ENCODE data around the gene EPHB6.

The EPHB6 gene

DNA sequence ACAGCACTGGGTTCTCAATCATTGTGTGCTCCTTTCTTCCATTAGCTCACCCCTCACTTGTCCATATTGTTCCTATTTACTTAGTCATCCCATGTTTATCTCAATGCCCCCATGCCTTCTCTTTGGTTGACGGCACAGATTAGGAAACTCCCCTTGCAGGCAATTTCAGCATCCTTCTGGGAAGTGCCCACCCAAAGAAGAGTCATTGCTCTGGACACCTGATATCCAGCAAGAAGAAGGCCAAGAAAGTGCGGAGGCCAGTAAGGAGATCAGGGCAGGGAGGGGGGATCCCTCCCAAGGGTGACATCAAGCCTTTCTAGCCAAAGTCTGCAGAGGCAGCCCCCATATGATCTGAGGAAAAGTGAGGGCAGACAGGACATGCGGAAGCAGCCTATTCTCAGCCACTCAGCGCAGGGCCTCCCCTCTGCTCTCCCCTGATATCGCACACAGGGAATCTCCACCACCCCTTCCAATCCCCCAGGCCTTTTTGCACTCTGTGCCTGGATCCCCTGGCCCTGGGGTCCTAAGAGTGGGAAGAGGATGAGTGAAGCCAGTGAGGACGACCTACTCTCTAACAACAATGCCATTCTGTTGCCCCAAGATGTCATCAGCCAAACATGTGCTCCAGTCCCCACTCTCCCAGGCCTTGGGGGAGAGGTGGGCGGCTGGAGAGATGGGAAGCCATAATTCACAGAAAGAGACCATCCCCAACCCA lies 28.9 kb downstream of the EPHB6 start:
- Mint-ChIP-seq H3K27ac (no peak overlapping the region), H3K4me1 (peaks cover 3% of the 10 kb centered on the region), H3K9me3 (no peaks in the 10 kb centered on the region), H3K4me3 (no peak overlapping the region), H3K36me3 (no peaks in the 10 kb centered on the region), H3K27me3 (peaks cover 15% of the 10 kb centered on the region)
- no peak for ATAC-seq (ENCODE audit: low read depth)
- no peak for DNase-seq (ENCODE audit: low spot score in 2 of 2)

GRCh38 chr7:142884286-142884640 lies 29.4 kb downstream of the EPHB6 start:
- peaks cover 15% of the 10 kb centered on the region for H3K27me3 Mint-ChIP-seq
- no peak for ATAC-seq (ENCODE audit: low read depth)
- no peaks in the 10 kb centered on the region for H3K9me3 Mint-ChIP-seq
- no peak for DNase-seq (ENCODE audit: low spot score in 2 of 2)
- H3K36me3 Mint-ChIP-seq = no peaks in the 10 kb centered on the region
- H3K4me1 Mint-ChIP-seq = peaks cover 3% of the 10 kb centered on the region
- no peak overlapping the region for H3K27ac Mint-ChIP-seq
- H3K4me3 Mint-ChIP-seq = no peak overlapping the region

DNA sequence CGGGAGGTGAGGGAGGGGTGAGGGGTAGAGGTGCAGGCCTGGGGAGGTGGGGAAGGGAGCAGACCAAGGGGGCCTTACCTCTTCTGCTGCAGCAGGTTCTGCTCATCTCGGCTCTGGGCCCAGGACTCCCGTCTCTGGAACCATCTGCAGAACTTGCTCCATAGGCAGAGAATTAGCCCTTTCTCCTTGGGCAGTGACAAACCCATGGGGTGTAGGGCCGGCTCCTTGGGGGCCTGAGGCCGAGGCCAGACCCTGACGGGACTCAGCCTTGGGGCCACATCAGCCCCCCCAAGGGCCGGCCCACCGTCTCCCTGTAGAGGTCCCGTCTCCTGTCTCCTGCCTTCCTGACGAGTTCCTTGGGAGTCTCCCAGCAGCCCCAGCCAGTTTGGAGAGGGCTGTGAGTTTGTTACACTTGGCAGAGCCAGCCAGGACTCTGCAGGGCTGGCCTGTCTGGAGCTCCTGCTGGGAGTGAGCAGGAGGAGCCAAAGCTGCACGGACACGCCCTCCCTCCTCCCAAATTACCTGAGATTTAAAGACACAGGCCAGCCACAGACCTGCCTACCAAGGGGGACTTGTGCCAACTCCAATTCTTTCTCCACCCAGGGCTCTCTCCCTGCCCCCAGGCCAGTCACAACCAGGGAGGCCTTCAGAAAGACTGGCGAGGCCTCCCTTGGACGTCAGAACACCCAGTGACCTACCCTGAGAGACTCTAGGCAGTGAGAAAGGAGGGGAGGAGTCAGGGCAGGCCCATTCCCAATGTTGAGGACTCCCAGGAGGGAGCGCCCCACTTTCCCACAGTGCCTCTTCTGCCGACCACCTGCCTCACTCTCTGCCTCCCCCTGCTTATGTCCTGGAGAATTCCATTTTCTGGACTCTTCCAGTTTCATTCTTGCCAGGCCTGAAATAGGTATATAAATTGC lies 30.7 kb downstream of the EPHB6 start, which contains the start of gene TRPV6:
Gene TRPV6, minus strand, starts transcription at position 435 of the 920 bp plus-strand sequence.
- no peaks in the 10 kb centered on the region for H3K36me3 Mint-ChIP-seq
- no peak for ATAC-seq (ENCODE audit: low read depth)
- H3K9me3 Mint-ChIP-seq = no peaks in the 10 kb centered on the region
- peaks cover 3% of the 10 kb centered on the region for H3K4me1 Mint-ChIP-seq
- DNase-seq (ENCODE audit: low spot score in 2 of 2) = no peak
- no peak within 1 kb of the TSS for H3K27ac Mint-ChIP-seq
- H3K4me3 Mint-ChIP-seq = no peak within 1 kb of the TSS
- peaks cover 15% of the 10 kb centered on the region for H3K27me3 Mint-ChIP-seq

DNA sequence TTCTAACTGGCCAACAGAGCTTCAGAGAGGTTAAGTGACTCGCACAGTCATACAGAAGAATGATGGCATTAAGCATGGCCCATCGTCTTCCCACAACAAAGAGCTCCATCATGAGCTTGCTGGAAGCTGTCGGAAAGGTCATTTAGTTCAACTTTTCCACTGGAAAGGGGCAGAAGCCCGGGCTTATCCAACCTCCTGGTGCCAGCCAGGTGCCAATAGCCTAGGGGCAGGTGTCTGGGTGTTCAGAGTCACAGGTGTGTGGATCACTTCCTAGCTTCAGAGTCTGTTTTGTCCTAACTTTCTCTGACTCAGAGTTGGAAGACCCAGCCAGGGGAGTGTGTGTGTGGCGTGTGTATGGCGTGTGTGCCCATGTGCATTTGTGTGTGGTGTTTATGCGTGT lies 32.0 kb downstream of the EPHB6 start:
- Mint-ChIP-seq H3K4me1 (peaks cover 6% of the 10 kb centered on the region), H3K4me3 (no peak overlapping the region), H3K27ac (no peak overlapping the region), H3K9me3 (no peaks in the 10 kb centered on the region), H3K36me3 (no peaks in the 10 kb centered on the region), H3K27me3 (peaks cover 23% of the 10 kb centered on the region)
- no peak for DNase-seq (ENCODE audit: low spot score in 2 of 2)
- no peak for ATAC-seq (ENCODE audit: low read depth)

DNA sequence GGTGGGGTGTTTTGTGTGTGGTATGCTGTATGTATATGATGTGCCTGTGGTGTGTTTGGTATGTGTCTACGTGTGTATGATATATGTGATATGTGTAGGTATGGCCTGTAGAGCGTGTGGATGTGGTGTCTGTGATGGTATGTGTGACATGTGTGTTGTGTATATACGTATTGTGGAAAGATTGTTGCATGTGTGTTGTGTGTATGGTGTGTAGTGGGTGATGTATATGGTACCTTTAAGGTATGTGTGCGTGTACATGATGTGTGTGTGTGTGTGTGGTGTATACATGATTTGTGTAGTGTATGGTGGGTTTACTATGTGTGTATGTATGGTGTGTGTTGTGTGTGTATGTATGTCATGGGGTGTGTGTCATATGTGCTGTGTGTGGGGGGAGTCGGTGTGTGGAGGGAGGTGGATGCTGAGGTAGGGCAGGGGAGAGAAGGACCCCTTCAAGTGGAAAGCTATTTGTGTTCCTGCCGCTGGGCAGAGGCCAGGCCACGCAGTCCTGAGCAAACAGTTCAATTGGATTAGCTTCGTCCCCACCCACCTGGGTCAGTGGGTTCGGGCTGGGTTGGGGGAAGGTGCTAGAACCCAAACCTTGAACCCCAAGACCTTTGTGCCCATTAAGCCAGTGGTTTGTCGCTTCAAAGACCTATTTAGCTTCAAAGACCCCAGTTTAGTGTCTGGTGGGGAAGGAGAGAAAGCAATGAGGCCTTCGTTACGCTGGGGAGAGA lies 32.6 kb downstream of the EPHB6 start:
- DNase-seq (ENCODE audit: low spot score in 2 of 2) = no peak
- ATAC-seq (ENCODE audit: low read depth) = no peak
- H3K4me3 Mint-ChIP-seq = no peak overlapping the region
- no peaks in the 10 kb centered on the region for H3K36me3 Mint-ChIP-seq
- peaks cover 24% of the 10 kb centered on the region for H3K27me3 Mint-ChIP-seq
- no peaks in the 10 kb centered on the region for H3K9me3 Mint-ChIP-seq
- peaks cover 6% of the 10 kb centered on the region for H3K4me1 Mint-ChIP-seq
- H3K27ac Mint-ChIP-seq = no peak overlapping the region

- Mint-ChIP-seq H3K9me3 (no peaks in the 10 kb centered on the region), H3K27me3 (peaks cover 23% of the 10 kb centered on the region), H3K4me1 (peaks cover 6% of the 10 kb centered on the region), H3K4me3 (no peak overlapping the region), H3K36me3 (no peaks in the 10 kb centered on the region), H3K27ac (no peak overlapping the region)
- ATAC-seq (ENCODE audit: low read depth) = no peak
- no peak for DNase-seq (ENCODE audit: low spot score in 2 of 2)
These were observed 34.9 kb downstream of the EPHB6 start for GRCh38 chr7:142889816-142890215.

DNA sequence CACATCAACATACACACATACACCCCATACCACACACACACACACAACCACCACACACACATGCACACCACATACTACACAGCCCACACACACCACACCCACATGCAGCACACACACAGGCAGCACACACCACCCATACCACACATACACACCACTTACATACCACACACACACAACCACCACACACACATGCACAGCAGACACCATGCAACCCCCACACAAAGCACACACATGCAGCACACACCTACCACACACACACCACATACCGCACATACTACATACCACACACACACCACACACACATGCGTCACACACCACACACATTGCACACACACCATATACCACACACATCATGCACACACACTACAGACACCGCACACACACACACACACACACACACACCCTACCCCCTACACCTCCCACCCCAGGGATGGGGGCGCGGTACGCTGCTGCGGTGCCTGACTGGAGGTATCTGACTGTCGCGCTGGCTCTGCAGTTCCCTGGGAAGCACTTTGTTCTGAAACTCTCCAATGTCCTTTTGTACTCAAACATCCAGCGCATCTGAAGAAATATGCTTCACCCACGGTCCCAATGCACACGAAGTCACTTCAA lies 36.1 kb downstream of the EPHB6 start:
- DNase-seq (ENCODE audit: low spot score in 2 of 2) (no peak), ATAC-seq (ENCODE audit: low read depth) (no peak)
- H3K9me3 Mint-ChIP-seq = no peaks in the 10 kb centered on the region
- H3K27me3 Mint-ChIP-seq = peaks cover 24% of the 10 kb centered on the region
- H3K27ac Mint-ChIP-seq = no peak overlapping the region
- H3K36me3 Mint-ChIP-seq = no peaks in the 10 kb centered on the region
- H3K4me1 Mint-ChIP-seq = peaks cover 6% of the 10 kb centered on the region
- no peak overlapping the region for H3K4me3 Mint-ChIP-seq

- H3K4me1 Mint-ChIP-seq = peaks cover 6% of the 10 kb centered on the region
- H3K27ac Mint-ChIP-seq = no peak overlapping the region
- no peak overlapping the region for H3K4me3 Mint-ChIP-seq
- ATAC-seq (ENCODE audit: low read depth) (no peak), DNase-seq (ENCODE audit: low spot score in 2 of 2) (no peak)
- no peaks in the 10 kb centered on the region for H3K9me3 Mint-ChIP-seq
- no peaks in the 10 kb centered on the region for H3K36me3 Mint-ChIP-seq
- H3K27me3 Mint-ChIP-seq = peaks cover 29% of the 10 kb centered on the region
These were observed 36.7 kb downstream of the EPHB6 start for GRCh38 chr7:142891490-142892082.

- DNase-seq (ENCODE audit: low spot score in 2 of 2) (no peak), ATAC-seq (ENCODE audit: low read depth) (no peak)
- H3K4me3 Mint-ChIP-seq = no peak overlapping the region
- no peaks in the 10 kb centered on the region for H3K9me3 Mint-ChIP-seq
- H3K27ac Mint-ChIP-seq = no peak overlapping the region
- no peaks in the 10 kb centered on the region for H3K36me3 Mint-ChIP-seq
- H3K27me3 Mint-ChIP-seq = peaks cover 30% of the 10 kb centered on the region
- H3K4me1 Mint-ChIP-seq = peaks cover 3% of the 10 kb centered on the region
These were observed 38.1 kb downstream of the EPHB6 start for GRCh38 chr7:142892951-142893350.

DNA sequence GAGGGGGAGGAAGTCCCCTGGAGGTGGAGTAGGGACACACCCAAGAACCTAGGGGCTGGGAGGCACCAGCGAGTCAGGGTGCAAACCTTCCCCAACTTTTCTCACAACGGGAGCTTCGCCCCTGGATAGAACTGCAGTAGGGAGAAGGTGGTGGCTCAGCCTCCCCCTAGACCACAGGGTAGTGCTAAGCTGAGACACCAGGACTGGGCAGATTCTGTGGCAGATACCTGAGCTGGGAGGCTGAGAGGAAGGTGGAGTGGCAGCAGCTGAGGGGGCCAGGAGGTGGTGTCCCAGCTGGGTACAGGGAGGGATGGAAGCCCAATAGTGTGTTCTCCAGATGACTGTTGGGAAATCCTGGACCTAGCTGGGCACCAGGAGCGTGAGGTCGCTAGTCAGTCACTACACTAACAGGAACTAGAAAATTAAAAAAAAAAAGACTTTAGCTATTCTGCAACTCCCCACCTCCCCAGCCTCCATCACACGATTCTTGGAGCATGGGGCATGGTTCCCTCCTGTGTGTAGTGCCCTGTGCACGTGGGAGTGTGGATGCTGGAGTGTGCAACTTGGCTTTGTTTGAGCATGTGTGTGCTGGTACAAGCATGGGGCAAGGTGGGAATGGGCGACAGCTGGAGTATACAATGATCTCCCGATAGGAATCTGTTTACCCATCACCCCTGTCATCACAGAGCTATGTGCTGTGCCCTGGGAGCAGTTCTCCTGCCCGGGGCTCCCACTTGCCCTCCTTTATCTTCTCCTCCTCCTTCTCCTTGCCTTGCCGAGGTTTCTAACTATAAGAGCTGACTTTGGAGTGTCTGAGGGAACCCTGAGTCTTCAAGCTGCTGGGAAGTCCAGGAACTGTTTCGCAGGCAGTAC lies 39.5 kb downstream of the EPHB6 start:
- no peaks in the 10 kb centered on the region for H3K9me3 Mint-ChIP-seq
- H3K4me1 Mint-ChIP-seq = peaks cover 3% of the 10 kb centered on the region
- no peaks in the 10 kb centered on the region for H3K36me3 Mint-ChIP-seq
- peaks cover 34% of the 10 kb centered on the region for H3K27me3 Mint-ChIP-seq
- ATAC-seq (ENCODE audit: low read depth) = no peak
- H3K27ac Mint-ChIP-seq = no peak overlapping the region
- no peak overlapping the region for H3K4me3 Mint-ChIP-seq
- DNase-seq (ENCODE audit: low spot score in 2 of 2) = no peak

DNA sequence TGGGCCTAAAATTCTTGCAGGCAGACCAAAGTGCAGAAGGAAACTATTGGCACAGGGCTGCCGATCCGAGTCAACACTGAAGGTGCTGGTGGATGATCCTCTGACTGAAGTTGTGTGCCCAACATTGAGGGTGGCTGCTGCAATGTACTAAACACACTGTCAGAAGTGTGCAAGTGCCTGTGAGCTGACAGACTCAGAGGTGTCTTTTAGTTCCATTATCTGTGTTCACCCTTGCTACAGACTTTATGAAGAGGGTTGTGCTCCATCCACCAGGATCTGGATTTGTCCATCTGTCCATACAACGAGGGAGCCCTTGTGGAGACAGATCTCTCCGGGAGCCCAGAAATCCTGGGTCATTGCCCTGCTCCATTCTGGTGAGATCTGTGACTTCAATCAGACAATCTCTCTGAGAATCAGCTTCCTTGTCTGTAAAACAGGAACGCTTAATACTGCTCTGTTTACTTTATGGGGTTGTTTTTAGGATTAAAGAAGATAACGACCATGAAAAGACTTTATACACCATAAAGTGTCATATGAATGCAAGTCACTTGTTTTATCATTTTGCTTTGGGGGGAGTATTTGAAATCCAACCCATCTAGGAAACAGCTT lies 40.2 kb downstream of the EPHB6 start:
- H3K27me3 Mint-ChIP-seq = peaks cover 33% of the 10 kb centered on the region
- DNase-seq (ENCODE audit: low spot score in 2 of 2) (no peak), ATAC-seq (ENCODE audit: low read depth) (no peak)
- no peak overlapping the region for H3K27ac Mint-ChIP-seq
- peaks cover 6% of the 10 kb centered on the region for H3K4me1 Mint-ChIP-seq
- H3K4me3 Mint-ChIP-seq = no peak overlapping the region
- no peaks in the 10 kb centered on the region for H3K36me3 Mint-ChIP-seq
- H3K9me3 Mint-ChIP-seq = no peaks in the 10 kb centered on the region

DNA sequence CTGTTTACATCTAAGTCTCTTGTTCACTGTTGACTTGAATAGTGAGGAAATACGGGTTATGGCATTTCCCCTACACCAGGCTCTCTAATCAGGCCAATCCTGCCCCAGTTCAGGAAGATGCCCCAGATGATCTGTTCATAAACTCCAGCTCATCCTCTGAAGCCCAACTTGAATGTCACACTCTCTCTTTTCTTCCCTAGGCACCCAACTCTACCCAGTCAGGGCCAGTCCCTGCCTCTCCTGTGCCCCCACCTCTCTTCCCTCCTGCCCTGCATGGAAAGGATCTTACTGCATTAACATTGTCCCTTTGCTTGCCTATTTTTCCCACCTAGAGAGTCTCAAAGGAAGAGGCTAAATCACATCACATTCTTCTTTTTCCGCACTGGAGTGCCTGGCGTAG lies 41.3 kb downstream of the EPHB6 start:
- no peak for ATAC-seq (ENCODE audit: low read depth)

More for the DNA sequence above, 41.3 kb downstream of the EPHB6 start:
- Mint-ChIP-seq H3K27me3 (peaks cover 28% of the 10 kb centered on the region), H3K4me1 (peaks cover 3% of the 10 kb centered on the region), H3K4me3 (no peak overlapping the region), H3K27ac (no peak overlapping the region), H3K9me3 (no peaks in the 10 kb centered on the region), H3K36me3 (no peaks in the 10 kb centered on the region)
- no peak for DNase-seq (ENCODE audit: low spot score in 2 of 2)
